Measurements from ENCODE around the gene PDCD6IP.

PDCD6IP gene

GRCh38 chr3:33875680-33876079 is 77.2 kb downstream of the PDCD6IP start:
- POLR2A ChIA-PET: no interaction called here
- Histone ChIP-seq H3K4me3 (ENCODE audit: low read depth, low read length) (no peak overlapping the region), H3K27ac (ENCODE audit: extremely low read depth, low read depth, low read length) (no peak overlapping the region), H3K9me3 (ENCODE audit: control insufficient read depth, insufficient read depth, low read depth, low read length) (no peaks in the 10 kb centered on the region), H3K4me1 (ENCODE audit: control insufficient read depth, insufficient read depth, low read length) (no peaks in the 10 kb centered on the region), H3K36me3 (ENCODE audit: control insufficient read depth in 2 of 2, insufficient read depth in 1 of 2, low read length in 2 of 2) (no peaks in the 10 kb centered on the region)
- CTCF ChIA-PET: interaction anchor here (0.9 to 1.0 kb wide), 2 partner anchors 75 to 808 kb away, joined by 3 read pairs; no protein-coding TSS in a partner anchor
- TF ChIP-seq SP3 (tag by site-specific recombination; IDR thresholded peaks at IDR 0.05) (no peak), ZNF169 (tag by site-specific recombination; IDR thresholded peaks at IDR 0.05) (no peak), TCF7L2 (IDR thresholded peaks at IDR 0.05; ENCODE audit: borderline replicate concordance, low read depth, low read length) (no peak), GLI4 (tag by site-specific recombination; IDR thresholded peaks at IDR 0.05) (no peak), SETDB1 (IDR thresholded peaks at IDR 0.05; ENCODE audit: insufficient read length, low read length) (no peak), ZNF548 (tag by site-specific recombination; IDR thresholded peaks at IDR 0.05) (no peak), AEBP2 (tag by site-specific recombination; IDR thresholded peaks at IDR 0.05; ENCODE audit: borderline replicate concordance) (no peak), ZBTB49 (tag by site-specific recombination; IDR thresholded peaks at IDR 0.05; ENCODE audit: low read depth) (no peak), BCL6B (tag by site-specific recombination; IDR thresholded peaks at IDR 0.05) (no peak), ZNF707 (tag by site-specific recombination; IDR thresholded peaks at IDR 0.05) (no peak), ZNF121 (tag by site-specific recombination; IDR thresholded peaks at IDR 0.05) (no peak), GLIS2 (tag by site-specific recombination; IDR thresholded peaks at IDR 0.05) (no peak), KLF10 (tag by site-specific recombination; IDR thresholded peaks at IDR 0.05) (no peak), ZBTB48 (tag by site-specific recombination; IDR thresholded peaks at IDR 0.05) (no peak), KLF8 (tag by site-specific recombination; IDR thresholded peaks at IDR 0.05) (no peak), ZNF768 (tag by site-specific recombination; IDR thresholded peaks at IDR 0.05) (no peak), ZNF280C (tag by site-specific recombination; IDR thresholded peaks at IDR 0.05) (no peak), PRDM4 (tag by site-specific recombination; IDR thresholded peaks at IDR 0.05) (no peak), MZF1 (tag by site-specific recombination; IDR thresholded peaks at IDR 0.05; ENCODE audit: borderline replicate concordance) (no peak), ZNF391 (tag by site-specific recombination; IDR thresholded peaks at IDR 0.05; ENCODE audit: borderline replicate concordance, low read depth) (no peak)
